HG02981 (cell line): Measurements from ENCODE around the gene CDRT4.

Experiments
- ATAC-seq: cut with Tn5 transposase; IDR thresholded peaks from one replicate; pipeline ENCODE4 v1.9.1; 2021; ENCODE audit warnings: mild to moderate bottlenecking, moderate library complexity; ENCODE audit not compliant: unreplicated experiment

CDRT4 gene

DNA sequence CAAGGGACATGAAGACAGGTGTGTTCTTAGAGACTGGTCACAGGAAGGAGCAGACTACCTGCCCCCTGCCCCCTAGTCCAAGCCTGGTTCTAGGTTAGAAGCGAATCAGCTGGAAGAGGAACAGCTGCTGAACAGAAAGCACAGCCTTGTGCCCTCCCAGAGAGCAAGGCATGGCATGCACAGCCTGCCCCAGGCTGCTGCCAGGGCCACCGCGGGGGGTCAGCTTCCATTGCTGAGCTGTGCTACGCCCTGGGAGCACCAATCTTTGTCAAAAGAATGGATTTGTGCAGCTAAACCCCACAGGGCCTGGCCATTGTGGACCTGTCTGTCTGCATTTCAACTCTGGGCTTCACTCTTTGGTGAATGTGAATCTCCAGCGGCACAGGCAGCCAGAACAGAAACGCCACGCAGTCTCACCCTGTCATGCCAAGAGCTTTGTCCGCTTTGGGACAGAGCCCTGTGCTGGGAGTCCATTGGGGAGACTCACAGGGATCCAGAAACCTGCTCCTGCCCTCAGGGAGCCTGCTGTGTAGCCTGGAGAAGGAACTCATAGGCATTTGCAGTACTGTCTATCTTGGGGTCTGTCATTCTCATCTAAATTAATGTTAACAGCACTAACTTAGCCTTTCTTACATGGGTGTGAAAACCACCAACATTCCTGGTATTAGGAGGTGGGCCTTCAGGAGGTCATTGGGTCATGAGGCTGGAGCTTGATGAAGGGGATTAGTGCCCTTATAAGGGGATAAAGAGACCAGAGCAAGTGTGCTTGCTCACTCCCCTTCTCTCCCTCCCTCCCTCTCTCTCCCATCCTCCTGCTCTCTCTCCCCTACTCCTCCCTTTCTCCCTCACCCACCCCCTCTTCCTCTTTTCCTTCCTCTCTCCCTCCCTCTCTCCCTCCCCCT is 25.6 kb upstream of the CDRT4 start:
- ATAC-seq: no peak

GRCh38 chr17:15492186-15492585 is 24.8 kb upstream of the CDRT4 start:
- no peak for ATAC-seq

DNA sequence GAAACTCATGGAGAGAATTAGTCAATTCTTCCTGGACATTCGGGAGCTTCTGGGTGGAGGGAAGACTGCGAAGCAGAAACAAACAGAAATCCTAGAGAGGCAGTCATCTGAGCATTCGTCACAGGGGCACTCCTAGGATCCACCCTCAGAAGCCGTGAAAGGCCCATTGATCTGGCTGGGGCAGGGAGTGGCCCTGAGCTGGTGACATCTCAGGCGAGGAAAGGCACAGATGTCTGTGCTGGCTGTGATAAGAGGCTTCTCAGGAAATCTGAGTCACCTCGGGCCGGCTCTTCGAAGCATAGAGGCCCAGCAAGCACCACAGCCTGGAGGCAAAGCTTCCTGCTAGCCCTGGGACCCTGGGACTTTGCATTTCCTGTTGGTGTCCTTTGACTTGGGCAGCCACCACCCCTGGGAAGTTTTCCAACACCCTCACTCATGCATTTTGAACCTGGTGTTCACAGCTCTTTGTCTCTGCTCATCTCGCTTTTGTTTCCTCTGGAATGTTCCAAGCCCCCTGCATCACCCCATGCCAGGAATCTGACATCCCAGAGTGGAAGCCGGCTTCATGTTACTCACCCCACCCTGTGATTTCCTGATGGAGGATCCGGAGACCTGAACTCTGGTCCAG is 23.3 kb upstream of the CDRT4 start:
- no peak for ATAC-seq

DNA sequence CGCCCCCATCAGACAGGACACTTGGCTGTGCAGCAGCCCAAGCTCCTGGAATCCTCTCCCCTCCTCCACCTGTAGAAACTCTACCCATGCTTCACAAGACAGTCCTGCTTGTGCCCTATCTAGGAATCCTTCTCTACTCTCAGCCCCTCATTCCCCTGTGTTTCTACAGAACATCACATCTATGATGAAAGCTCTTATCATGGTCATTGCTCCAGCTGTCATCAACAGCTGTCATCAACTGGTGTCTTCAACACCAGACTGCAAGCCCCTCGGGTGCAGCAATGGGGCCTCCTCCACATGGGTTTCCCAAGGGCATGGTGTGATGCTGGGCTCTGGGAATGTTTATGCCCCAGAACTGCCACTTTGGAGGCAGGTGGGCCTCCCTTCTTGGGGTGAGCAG is 21.1 kb upstream of the CDRT4 start:
- no peak for ATAC-seq

DNA sequence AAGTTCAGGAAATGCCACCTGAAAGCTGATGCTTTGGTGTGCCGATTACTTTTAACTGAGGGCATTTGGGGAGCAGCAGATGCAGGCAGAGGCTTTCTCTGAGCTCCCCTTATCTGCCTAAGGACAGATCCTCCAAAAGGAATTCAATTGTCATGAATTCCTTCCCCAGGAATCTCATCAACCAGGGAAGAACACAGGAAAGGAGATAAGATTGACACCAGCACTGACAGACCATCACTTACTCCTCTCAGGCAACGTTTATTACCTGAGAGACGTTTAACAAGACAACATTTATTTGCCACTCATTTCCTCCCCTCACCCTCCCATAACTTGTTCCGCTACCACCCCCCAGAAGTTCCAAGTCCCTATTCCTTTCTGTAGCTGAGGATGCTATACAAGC is 17.6 kb upstream of the CDRT4 start:
- no peak for ATAC-seq

DNA sequence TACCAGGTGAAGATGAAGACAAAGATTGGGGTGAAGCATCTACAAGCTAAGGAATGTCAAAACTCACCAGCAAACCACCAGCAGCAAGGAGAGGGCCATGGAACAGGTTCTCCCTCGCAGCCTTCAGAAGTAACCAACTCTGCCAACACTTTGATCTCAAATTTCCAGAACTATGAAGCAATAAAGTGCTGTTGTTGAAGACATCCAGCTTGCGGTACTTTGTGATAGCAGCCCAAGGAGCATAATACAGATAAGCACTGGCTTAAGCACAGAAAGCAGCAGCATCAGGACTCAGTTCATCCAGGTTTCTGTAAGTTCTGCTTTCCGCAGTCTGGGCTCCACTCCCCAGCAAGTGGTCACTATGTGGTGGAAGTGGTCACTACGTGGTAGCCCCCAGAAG is 16.0 kb upstream of the CDRT4 start:
- no peak for ATAC-seq

DNA sequence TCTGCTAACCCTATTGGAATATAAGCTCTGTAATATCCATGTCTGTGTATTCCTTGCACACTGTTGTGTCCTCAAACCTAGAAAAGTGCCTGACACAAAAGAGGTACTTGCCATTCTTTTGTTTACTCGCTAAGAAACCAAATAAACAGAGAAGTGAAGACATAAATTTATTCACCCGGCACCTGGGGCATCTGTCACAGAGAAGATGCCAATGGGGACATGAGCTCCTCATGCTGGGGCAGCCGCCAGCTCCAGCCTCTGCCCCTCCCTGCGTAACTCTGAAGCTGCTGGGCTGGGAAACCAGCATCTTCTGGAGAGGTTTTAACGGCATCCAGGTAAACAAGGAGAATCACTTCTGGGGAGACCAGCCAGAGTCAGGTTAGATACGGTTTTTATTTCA is 15.1 kb upstream of the CDRT4 start:
- ATAC-seq: no peak

- ATAC-seq: no peak
These were observed 14.1 kb upstream of the CDRT4 start for GRCh38 chr17:15481481-15481880.

GRCh38 chr17:15480204-15480603 is 12.8 kb upstream of the CDRT4 start:
- ATAC-seq: no peak

- ATAC-seq: no peak
These were observed 12.3 kb upstream of the CDRT4 start for GRCh38 chr17:15479703-15480102.

GRCh38 chr17:15478845-15479244 is 11.4 kb upstream of the CDRT4 start:
- no peak for ATAC-seq

GRCh38 chr17:15475631-15476354 is 8.4 kb upstream of the CDRT4 start:
- no peak for ATAC-seq

DNA sequence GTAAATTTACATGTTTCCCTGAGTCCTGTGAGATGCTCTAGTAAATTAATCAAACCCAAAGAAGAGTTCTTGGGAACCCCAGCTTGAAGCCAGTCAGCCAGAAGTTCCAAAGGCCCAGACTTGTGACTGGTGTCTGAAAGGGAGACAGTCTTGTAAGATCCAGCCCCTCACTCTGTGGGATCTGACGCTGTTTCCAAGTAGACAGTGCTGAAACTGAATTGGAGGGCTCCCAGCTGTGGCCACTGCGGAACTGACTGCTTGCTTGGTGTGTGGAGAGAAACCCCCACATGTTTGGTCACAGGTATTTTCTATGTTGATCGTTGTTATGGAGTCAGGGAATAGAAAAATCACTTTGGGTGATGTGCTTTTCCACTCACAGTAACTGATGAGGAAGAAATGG is 5.5 kb upstream of the CDRT4 start:
- ATAC-seq: no peak

- no peak for ATAC-seq
These were observed 3.1 kb upstream of the CDRT4 start for GRCh38 chr17:15470536-15470935.

DNA sequence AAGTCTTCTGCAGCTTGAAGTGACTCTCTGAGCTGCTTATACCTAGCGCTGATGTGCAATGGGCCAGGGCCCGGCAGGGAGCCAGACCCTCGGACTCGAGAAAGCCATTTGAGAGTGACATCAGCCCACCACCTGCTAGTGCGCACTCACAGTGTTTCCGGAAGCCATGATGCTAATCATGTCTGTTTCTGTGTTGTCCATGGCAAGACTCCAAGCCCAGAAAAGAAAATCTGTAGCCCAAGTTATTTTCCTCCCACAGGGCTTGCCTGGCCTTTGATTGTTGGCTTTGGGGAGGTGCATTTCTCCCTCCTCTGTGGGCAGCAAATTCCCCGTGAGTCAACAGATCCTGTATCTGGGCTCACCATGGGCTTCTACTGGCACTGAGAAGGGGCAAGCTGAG is 1.8 kb upstream of the CDRT4 start:
- ATAC-seq: no peak

- no peak for ATAC-seq
These were observed 705 bp upstream of the CDRT4 start for GRCh38 chr17:15468126-15468525.

DNA sequence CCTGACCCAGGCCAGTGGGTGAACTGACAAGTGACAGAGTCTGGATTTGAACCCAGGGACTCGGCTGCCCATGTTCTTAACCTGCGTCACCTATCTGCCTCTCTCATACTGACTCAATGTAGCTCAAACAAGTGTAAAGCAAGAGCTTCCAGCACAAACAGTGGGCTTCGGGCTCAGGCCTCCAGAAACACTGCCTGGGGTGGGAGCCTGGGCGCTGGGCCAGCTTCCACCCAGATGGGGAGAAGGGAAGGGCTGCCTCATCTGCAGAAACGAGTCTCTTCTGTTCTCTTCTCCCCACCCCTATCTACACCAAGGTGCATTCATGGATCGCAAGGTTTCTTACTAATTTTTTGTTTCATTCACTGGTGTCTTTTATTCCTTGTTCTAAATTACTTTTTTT is 1.3 kb downstream of the CDRT4 start:
- ATAC-seq: no peak

DNA sequence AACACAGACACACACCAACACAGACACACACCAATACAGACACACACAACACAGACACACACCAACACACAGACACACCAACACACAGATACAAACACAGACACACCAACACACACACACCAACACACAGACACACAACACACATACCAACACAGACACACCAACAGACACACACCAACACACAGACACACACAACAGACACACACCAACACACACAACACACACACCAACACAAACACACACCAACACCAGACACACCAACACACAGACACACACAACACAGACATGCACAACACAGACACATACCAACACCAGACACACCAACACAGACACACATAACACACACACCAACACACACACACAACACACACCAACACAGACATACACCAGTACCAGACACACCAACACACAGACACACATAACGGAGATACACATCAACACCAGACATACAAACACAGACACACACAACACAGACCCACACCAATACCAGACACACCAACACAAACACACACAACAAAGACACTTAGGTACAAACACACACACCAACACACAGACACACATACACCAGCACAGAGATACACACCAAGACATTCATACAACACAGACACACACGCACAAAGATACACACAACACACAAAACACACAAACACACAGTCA is 2.2 kb downstream of the CDRT4 start:
- ATAC-seq: no peak

DNA sequence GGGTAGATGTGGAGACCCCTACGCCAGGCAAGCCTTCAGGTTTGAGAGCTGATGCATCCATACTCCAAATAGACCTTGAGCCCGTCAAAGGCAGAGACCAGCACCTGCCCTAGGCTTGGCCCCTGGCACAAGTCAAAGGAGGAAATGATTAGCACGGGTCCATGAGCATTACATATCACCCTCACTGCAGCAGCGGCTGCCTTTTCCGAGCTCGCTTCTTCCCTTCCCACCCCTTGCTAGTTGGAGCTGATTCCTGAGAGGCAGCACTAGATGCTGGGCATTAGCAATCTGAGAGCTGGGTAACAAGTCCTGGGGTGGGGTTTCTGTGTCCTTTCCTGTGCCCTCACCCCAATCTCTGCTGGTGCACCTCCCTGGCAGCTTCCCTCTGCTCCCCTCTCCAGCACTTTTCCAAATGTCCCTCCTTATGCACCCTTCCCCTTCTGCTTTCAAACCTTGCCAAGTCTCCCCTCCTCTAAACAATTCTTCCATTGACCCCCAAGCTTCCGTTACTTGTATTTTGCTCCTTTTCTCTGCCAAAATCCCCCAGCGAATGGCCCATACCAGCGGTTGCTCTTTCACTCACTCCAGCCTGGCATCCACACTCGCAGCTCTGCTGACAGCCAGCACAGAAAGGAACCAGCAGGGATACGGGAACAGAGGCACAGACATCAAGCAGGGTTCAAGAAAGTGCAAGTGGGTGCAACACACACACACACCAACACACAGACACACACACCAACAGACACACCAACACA is 3.0 kb downstream of the CDRT4 start:
- ATAC-seq: no peak

DNA sequence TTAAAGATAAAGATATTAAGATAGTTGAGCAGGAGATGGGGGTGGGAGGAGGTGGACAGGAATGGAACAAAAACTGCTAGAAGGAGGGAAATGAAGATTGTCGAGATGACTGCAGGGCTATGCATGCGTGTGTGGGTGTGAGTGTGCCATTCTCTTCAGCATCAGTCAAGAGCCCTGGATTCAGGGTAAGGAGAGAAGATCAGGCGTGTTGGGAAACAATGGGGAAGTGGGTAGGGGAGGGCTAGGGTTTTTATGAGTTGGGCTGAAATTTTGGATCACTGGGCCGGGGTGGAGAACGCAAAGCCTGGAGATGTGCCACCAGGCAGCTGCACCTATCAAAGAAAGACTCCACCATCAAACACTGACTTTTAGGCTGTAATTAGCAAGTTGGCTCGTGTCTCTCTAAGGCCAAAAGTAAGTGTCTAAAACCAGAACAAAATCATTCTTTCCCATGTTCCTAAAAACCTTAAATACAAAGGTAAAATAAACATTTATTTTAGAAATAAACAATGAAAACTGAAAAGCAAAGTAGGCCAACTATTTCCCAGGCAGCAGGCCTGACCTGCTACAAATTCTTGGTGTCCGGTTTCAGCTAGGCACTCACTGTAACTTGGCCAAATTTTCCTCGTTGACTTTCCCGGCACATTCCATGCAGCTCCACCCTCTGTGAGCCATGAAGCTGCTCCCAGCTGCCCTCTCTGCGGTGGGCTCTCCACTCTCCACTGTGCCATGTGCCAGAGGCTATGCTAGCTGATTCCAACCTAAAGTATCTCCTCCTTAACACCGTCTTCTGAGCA is 4.2 kb downstream of the CDRT4 start:
- ATAC-seq: no peak
